Forelimb muscle (tissue), 1 donor: ENCODE results near the gene KMT2E. TPM values are rescaled to one million over a fixed set of nuclear protein-coding genes. Genes with fewer than 3 reads are reported as not detected.

Experiments used
- DNase-seq: peaks from one replicate; pipeline ENCODE4 v3.0.0-alpha.2; 2013; ENCODE audit warnings: low read depth
- polyA plus RNA-seq: library from polyadenylated mRNA; unstranded; fragments of 120-200 nt; gene quantifications from one replicate; pipeline ENCODE4 v1.2.1, GENCODE V29; 2013; ENCODE audit not compliant: insufficient read length

Gene KMT2E
- polyA plus RNA-seq, 1 donor, result 35.1 TPM

GRCh38 chr7:105073143-105073542 lies 59.1 kb downstream of the KMT2E start:
- DNase-seq, result no peak

- no peak for DNase-seq
Observed at GRCh38 chr7:105079348-105079747, 65.3 kb downstream of the KMT2E start.

- no peak for DNase-seq
Observed at GRCh38 chr7:105084581-105084980, 70.6 kb downstream of the KMT2E start.

- DNase-seq, result no peak
Observed at GRCh38 chr7:105086850-105087249, 72.8 kb downstream of the KMT2E start.

GRCh38 chr7:105087981-105088380 lies 74.0 kb downstream of the KMT2E start:
- no peak for DNase-seq

- DNase-seq, result no peak
Observed at GRCh38 chr7:105088456-105088855, 74.5 kb downstream of the KMT2E start.

GRCh38 chr7:105094966-105095365 lies 81.0 kb downstream of the KMT2E start:
- no peak for DNase-seq

- DNase-seq, result no peak
Observed at GRCh38 chr7:105096306-105096705, 82.3 kb downstream of the KMT2E start.

GRCh38 chr7:105097619-105098018 lies 83.6 kb downstream of the KMT2E start:
- no peak for DNase-seq

- DNase-seq, result no peak
Observed at GRCh38 chr7:105098863-105099515, 85.0 kb downstream of the KMT2E start.

- no peak for DNase-seq
Observed at GRCh38 chr7:105101864-105102263, 87.9 kb downstream of the KMT2E start.

GRCh38 chr7:105102557-105103352 lies 88.8 kb downstream of the KMT2E start:
- no peak for DNase-seq

GRCh38 chr7:105105579-105105978 lies 91.6 kb downstream of the KMT2E start:
- DNase-seq, result no peak

GRCh38 chr7:105106473-105106872 lies 92.5 kb downstream of the KMT2E start:
- no peak for DNase-seq

GRCh38 chr7:105107458-105107857 lies 93.5 kb downstream of the KMT2E start:
- no peak for DNase-seq

- DNase-seq, result no peak
Observed at GRCh38 chr7:105112440-105113418, 98.7 kb downstream of the KMT2E start.

GRCh38 chr7:105118612-105119600 lies 104.9 kb downstream of the KMT2E start:
- no peak for DNase-seq

- DNase-seq, result no peak
Observed at GRCh38 chr7:105122619-105123018, 108.6 kb downstream of the KMT2E start.

GRCh38 chr7:105125745-105126144 lies 111.7 kb downstream of the KMT2E start:
- DNase-seq, result no peak

- no peak for DNase-seq
Observed at GRCh38 chr7:105126436-105126975, 112.5 kb downstream of the KMT2E start.

GRCh38 chr7:105127179-105127578 lies 113.2 kb downstream of the KMT2E start:
- no peak for DNase-seq
